ENCODE results near the gene FCMR. TPM values are rescaled to one million over a fixed set of nuclear protein-coding genes. Genes with fewer than 3 reads are reported as not detected.

The FCMR gene
- total RNA-seq, 1 donor from 2014 or later = not detected

DNA sequence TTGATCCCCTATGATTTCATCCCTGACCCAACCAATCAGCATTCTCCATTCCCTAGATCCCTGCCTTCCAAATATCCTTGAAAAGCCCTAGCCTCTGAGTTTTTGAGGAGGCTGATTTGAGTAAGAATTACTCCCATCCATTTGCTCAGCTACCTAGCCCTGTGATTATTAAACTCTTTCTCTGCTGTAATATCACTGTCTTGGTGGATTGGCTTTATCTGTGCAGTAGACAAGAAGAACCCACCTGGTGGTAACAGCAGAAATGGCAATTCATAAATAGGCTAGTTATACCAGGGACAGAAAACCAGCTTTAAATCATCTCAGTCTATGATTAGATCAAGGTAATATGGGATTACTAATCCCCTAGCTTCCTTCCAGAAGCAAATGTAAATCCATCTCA, 43.3 kb downstream of the FCMR start:
- H3K27me3 ChIP-seq (ENCODE audit: control insufficient read depth, insufficient read depth, low read length) = no peaks in the 10 kb centered on the region

DNA sequence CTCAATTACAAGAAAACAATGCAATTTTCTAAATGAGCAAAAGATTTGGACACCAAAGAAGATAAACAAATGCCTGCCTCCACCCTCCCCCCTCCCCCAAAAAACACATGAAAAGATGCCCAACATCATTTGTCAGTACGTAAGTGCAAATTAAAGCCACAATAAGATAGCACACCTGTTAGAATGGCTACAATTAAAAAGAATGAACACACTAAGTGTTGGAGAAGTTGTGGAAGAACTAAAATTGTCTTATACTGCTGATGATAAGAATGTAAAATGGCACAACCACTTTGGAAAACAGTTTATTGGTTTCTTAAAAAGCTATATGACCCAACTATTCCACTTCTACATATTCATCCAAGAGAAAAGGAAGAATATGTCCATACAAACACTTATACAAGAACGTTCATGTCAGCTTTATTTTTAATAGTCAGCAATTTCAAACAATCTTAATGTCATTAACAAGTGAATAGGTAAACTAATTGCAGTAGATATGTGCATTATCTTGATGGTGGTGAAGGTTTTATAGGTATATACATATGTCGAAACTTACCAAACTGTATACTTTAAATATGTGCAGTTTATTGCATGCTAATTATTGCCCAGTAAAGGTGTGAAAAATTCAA, 45.9 kb downstream of the FCMR start:
- FAIRE-seq = no peak
- H3K27me3 ChIP-seq (ENCODE audit: control insufficient read depth, insufficient read depth, low read length) = no peaks in the 10 kb centered on the region
- H3K36me3 ChIP-seq (ENCODE audit: control insufficient read depth, insufficient read depth, low read length) = no peaks in the 10 kb centered on the region
- no peak for DNase-seq (ENCODE audit: low read depth)
- TF ChIP-seq, protein P1, sequence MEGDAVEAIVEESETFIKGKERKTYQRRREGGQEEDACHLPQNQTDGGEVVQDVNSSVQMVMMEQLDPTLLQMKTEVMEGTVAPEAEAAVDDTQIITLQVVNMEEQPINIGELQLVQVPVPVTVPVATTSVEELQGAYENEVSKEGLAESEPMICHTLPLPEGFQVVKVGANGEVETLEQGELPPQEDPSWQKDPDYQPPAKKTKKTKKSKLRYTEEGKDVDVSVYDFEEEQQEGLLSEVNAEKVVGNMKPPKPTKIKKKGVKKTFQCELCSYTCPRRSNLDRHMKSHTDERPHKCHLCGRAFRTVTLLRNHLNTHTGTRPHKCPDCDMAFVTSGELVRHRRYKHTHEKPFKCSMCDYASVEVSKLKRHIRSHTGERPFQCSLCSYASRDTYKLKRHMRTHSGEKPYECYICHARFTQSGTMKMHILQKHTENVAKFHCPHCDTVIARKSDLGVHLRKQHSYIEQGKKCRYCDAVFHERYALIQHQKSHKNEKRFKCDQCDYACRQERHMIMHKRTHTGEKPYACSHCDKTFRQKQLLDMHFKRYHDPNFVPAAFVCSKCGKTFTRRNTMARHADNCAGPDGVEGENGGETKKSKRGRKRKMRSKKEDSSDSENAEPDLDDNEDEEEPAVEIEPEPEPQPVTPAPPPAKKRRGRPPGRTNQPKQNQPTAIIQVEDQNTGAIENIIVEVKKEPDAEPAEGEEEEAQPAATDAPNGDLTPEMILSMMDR (IDR thresholded peaks at IDR 0.05; ENCODE audit: insufficient read depth, low read length, severe bottlenecking) = no peak
- H3K4me3 ChIP-seq (ENCODE audit: low read depth, low read length) = no peak overlapping the region

More for the DNA sequence above, 43.3 kb downstream of the FCMR start:
- TF ChIP-seq, protein P1 (IDR thresholded peaks at IDR 0.05; ENCODE audit: insufficient read depth, low read length, severe bottlenecking) = no peak
- no peak overlapping the region for H3K4me3 ChIP-seq (ENCODE audit: low read depth, low read length)
- DNase-seq (ENCODE audit: low read depth) = no peak
- no peak for FAIRE-seq
- no peaks in the 10 kb centered on the region for H3K36me3 ChIP-seq (ENCODE audit: control insufficient read depth, insufficient read depth, low read length)

DNA sequence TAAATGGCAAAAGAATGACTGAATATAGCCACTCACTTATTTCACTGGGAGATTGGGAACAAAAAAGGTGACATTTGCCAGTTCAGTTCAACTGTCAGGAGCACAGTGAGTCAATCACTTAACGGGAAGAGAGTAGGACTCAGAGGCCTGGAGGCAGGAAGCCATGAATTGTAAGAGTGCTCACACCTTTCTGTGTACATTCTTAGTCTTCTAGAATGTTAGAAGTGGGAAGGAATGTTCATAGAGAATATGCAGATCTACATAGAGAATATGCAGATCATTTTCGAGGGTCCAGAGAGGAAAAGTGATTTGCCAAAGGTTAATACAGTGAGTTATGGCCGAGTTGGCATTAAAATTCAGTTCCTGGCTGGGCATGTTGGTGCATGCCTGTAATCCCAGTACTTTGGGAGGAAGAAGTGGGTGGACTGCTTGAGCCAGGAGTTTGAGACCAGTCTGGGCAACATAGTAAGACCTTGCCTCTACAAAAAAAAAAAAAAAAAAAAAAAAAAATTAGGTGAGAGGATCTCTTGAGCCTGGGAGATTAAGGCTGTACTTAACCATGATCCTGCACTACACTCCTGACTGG, 48.0 kb downstream of the FCMR start:
- no peak overlapping the region for H3K4me3 ChIP-seq (ENCODE audit: low read depth, low read length)
- no peaks in the 10 kb centered on the region for H3K27me3 ChIP-seq (ENCODE audit: control insufficient read depth, insufficient read depth, low read length)
- no peaks in the 10 kb centered on the region for H3K36me3 ChIP-seq (ENCODE audit: control insufficient read depth, insufficient read depth, low read length)
- TF ChIP-seq, protein P1 (IDR thresholded peaks at IDR 0.05; ENCODE audit: insufficient read depth, low read length, severe bottlenecking) = no peak
- DNase-seq (ENCODE audit: low read depth) (peak; percentile 89), FAIRE-seq (peak; percentile 55)

DNA sequence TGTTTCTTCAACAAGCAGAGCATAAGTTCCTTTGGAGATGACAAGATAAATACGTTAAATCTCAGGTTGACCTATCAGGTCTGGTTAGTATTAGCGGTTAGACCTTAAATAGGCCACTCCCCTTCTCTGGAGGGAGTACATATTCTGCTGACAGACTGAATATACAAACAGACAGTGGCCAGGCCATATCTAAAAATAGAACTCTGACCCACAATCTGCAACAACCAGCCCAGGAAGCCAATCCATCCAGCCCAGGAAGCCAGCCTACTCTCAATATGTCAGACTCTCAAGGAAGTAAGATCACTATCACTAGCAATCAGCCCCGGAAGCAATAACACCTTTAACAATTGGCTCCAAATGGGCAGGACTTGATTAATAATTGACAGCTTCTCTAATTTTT, 49.6 kb downstream of the FCMR start:
- Histone ChIP-seq H3K27me3 (ENCODE audit: control insufficient read depth, insufficient read depth, low read length) (no peaks in the 10 kb centered on the region), H3K4me3 (ENCODE audit: low read depth, low read length) (no peak overlapping the region), H3K36me3 (ENCODE audit: control insufficient read depth, insufficient read depth, low read length) (no peaks in the 10 kb centered on the region)
- DNase-seq (ENCODE audit: low read depth) = no peak
- TF ChIP-seq, protein P1 (IDR thresholded peaks at IDR 0.05; ENCODE audit: insufficient read depth, low read length, severe bottlenecking) = no peak
- FAIRE-seq = no peak

DNA sequence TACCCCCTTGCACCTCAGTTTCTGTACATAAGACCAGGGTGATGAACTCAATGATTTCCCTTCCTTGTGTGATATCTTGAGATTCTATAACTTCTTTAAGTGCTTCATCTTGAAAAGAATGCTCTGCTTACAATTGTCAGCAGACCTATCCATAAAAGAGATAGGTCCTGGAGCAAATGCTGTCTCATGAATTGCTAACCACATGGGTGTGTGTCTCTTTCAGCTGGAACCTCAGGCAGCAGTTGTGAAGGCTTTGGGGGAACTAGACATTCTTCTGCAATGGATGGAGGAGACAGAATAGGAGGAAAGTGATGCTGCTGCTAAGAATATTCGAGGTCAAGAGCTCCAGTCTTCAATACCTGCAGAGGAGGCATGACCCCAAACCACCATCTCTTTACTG, 53.5 kb downstream of the FCMR start:
- DNase-seq (ENCODE audit: low read depth) (no peak), FAIRE-seq (no peak)
- H3K36me3 ChIP-seq (ENCODE audit: control insufficient read depth, insufficient read depth, low read length) = no peaks in the 10 kb centered on the region
- H3K4me3 ChIP-seq (ENCODE audit: low read depth, low read length) = no peak overlapping the region
- no peaks in the 10 kb centered on the region for H3K27me3 ChIP-seq (ENCODE audit: control insufficient read depth, insufficient read depth, low read length)
- TF ChIP-seq, protein P1 (IDR thresholded peaks at IDR 0.05; ENCODE audit: insufficient read depth, low read length, severe bottlenecking) = no peak

DNA sequence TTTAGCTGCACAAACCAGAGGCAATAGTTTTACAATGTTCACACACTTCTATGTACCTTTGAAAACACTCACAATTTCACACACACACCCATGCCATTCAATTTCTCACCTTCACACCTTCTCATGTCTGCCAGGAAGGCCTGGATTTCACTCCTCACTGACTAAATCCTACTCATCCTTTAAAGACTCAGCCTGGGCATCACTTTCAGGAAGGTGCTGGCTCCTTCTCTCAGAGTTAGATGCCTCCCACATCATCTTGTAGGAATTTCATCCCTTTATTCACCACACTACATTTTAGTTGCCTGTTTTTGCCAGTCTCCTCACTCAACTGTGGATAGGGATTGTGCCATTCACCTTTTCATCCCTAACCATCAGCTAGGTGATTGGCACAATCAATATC, 54.0 kb downstream of the FCMR start:
- FAIRE-seq (no peak), DNase-seq (ENCODE audit: low read depth) (peak; percentile 73)
- Histone ChIP-seq H3K36me3 (ENCODE audit: control insufficient read depth, insufficient read depth, low read length) (no peaks in the 10 kb centered on the region), H3K27me3 (ENCODE audit: control insufficient read depth, insufficient read depth, low read length) (no peaks in the 10 kb centered on the region), H3K4me3 (ENCODE audit: low read depth, low read length) (no peak overlapping the region)
- TF ChIP-seq, protein P1 (IDR thresholded peaks at IDR 0.05; ENCODE audit: insufficient read depth, low read length, severe bottlenecking) = no peak
